ENCODE data around the gene ST8SIA5.

ST8SIA5 gene

DNA sequence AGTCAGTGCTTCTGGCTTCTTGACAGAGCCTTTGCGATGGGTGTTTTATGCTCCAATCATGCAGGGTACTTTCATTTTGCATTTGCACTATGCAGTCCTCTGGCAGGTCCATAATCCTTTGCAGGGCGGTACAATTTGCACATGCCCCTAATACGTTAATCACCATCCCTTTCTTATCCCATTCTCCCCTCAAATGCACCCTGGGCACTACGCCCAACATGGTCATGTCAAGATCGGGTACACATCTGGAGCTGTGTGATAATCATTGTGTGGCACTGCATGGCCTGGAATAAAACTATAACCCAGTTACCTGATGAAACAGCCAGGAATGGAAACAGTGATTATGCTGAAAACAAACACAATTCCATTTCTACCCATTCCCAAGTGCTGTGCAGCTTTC is 127.5 kb downstream of the ST8SIA5 start:
- DNase-seq (ENCODE audit: low spot score) = no peak

DNA sequence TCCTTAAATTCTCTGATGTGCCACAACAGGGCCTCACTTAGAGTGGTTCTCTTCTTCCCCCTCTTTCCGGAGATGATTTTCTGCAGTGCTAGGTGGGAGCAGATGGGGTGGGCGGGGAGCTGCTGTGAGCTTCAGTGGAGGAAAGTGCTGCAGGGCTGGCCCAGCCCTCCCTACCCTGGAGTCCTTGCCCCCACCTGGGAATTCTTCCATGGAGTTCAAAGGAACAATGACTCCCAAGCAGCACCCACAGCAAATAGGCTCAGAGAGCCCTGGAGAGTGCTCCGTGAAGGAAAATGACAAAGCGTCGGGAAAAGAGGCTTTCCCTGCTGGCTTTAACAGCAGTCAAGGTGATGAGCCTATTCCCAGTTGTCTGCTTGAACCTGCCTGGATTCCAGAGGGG is 128.6 kb downstream of the ST8SIA5 start:
- no peak for DNase-seq (ENCODE audit: low spot score)

DNA sequence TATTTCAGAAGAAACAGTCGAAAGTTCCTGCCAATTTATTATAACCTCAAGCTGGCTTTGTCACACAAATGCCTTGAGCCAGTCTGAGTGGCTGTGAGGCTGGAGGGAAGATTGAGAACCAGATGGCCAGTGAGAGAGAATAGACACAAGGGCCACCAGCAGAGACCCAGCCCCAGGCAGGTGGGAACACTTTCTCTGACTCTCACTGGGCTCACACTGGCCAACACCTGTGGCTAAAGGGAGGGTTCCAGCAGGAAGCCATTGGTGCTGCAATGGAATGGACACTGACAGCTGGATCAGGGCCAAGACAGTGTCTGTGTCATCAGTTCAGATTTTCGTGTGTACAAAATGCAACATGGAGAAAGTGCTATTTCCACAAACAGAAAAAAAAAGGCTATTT is 129.7 kb downstream of the ST8SIA5 start:
- DNase-seq (ENCODE audit: low spot score) = no peak

DNA sequence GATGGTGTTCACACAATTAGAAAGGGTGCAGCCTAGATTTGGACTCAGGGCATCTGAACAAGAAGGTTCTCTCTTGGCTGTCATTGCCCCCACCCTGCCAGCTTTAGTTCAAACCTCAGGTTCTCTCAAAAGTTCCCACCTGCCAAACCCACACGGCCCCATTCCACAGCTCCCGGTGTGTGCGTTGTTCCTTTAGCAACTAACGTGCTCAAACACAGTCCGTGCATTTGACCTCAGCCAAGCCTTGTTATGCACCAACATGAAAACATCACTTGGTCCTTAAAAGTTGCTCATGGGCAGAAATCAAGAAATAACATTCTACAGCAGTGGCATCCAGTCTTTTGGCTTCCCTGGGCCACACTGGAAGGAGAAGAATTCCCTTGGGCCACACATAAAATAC is 131.8 kb downstream of the ST8SIA5 start:
- no peak for DNase-seq (ENCODE audit: low spot score)

DNA sequence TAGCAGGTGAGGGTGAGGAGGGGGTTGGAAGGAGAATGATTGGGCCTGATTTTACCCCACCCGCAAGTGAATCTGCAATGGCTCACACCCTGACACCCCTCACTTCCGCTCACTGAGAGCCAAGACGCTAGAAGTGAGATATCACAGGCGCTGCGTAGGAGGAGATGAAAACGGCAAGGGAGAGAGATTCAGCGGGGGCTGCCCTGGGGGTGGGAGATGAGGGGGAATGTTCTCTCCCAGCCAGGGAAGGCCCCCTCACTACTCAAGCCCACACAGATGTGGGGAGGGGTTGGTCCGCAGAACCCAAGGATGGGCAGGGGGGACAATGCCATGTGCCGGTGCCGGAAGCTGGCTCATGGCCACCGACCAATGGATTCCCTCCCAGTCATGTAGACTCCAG is 132.7 kb downstream of the ST8SIA5 start:
- no peak for DNase-seq (ENCODE audit: low spot score)

DNA sequence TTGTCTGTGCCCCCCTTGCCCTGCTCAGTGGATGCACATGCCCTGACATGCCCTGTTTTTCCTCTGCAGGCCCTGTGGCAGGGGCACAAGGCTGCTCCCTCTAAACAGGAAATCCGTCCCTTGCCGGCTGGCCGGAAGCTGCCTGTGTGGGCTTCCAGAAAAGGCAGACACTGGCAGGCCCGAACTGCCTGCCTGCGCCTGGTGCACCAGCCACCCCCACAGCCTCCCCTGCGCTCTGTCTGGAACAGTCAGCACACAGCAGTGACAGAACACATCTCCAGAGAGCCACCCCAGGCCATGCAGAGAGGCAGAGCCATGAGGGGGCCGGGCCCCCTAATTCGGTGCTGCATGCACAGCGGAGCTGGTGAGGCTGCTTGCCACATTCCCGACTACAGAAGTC is 133.3 kb downstream of the ST8SIA5 start:
- no peak for DNase-seq (ENCODE audit: low spot score)

DNA sequence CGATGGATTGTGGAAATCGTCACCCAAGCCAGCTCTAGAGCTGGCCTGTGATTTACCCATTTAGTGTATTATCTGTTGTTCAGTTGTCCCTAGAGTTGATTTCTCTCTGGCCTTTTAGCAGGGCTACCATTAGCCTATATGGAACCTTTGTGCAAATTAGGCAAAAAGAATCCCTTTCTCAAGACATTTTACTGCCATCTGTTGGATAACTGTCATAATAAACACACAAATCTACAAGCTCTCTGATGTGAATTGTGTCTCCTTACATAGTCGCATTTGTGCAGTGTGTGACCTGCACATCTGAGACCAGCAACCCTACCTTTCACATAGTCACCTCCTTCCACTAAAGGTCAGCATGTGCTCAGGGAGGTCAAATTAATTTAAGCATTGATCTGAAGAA is 133.9 kb downstream of the ST8SIA5 start:
- no peak for DNase-seq (ENCODE audit: low spot score)

DNA sequence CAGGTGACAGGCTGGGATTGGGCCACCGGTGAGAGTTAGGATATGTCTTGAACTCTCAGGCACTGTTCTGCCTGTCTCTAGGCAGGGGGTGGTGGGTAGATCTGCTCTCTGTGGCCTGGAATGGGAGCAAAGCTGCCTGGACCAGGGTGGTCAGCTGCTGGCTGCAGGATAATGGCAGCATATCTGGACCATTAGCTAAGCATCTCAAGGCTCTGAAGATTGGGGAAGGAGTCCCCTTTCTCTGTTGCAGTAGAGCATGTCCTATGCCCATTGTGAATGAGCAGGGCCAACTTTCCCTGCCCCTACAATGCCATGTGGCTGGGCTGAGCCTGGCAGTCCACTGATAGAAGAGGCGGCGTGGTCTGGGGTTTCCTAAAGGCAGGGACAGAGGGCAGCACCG is 134.4 kb downstream of the ST8SIA5 start:
- DNase-seq (ENCODE audit: low spot score) = no peak

DNA sequence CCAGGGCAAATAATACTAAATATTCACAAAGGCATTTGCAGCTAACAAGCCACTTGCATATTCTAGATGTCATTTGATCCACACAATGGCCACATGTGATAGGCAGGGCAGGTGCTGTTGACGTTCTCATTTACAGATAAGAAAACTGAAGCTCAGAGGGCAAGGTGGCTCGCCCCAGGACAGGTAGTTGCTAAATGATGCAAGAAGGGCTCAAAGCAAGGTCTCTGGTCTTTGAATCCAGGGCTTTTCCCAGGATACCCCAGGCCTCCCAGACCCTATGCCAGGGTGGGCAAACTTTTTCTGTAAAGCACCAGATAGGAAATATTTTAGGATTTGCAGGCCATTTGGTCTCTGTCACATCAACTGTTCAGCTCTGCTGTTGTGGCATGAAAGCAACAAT is 135.0 kb downstream of the ST8SIA5 start:
- no peak for DNase-seq (ENCODE audit: low spot score)

DNA sequence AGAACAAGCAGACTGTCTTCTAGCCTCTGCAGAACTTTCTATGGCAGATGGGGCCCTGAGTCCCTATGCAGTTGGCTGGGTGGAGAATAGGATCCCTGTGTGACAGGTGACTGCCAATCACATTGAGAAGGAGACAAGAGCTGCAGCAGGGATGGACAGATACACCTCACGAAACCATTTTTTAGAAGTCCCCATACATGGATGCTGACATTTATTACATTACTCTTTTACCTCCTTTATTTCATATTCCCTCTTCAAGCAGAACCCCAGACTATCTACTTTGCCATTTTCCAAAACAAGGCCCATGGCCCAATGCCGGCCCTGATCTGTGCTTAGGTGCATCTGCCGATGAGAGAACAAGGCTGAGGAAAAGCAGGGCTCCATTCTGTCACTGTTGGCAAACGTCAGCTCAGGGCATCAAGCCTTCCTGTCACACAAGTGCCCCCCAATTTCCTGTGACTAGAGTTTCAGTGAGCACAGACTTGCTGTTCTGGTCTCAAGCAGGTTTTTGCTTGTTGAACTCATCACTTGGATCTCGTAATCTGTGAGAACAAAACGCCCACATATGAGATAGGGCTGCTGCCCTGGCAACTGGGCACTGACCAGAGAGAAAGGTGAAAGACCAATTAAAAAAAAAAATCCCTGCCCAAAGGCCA is 135.6 kb downstream of the ST8SIA5 start:
- DNase-seq (ENCODE audit: low spot score) = no peak

DNA sequence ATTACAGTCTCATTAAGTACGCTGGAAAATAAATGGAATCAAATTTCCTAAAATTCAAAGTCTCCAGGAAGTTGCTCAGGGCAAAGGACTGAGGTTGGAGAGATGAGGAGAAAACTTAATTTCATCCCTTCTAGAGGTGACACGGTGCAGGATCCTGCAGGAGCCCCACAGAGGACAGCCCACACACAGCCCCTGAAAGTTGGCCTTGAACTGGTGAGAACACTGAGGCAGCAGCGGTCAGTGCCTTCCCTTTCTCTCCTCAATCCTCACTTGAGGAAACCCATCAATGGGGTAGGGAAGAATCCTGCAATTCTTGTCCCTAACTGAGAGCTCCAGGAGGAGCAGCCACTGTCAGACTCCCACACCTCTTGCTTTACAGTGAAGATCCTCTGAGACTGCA is 137.3 kb downstream of the ST8SIA5 start:
- no peak for DNase-seq (ENCODE audit: low spot score)
